Mesothelial cell of epicardium (in vitro differentiated cells): ENCODE measurements around the gene POGK. TPM values are rescaled to one million over a fixed set of nuclear protein-coding genes. Genes with fewer than 3 reads are reported as not detected.

Experiments used
- DNase-seq, 2 experiments: peaks; one replicate each; pipeline ENCODE4 v3.0.0; 2021; ENCODE audit warnings: low spot score in 2 of 2; ENCODE audit not compliant: unreplicated experiment in 2 of 2
- H3K27ac Mint-ChIP-seq: 2 replicates; pipeline ENCODE4 v1.8.0; 2021; ENCODE audit warnings: mixed read lengths
- H3K27me3 Mint-ChIP-seq: 2 replicates; pipeline ENCODE4 v1.8.0; 2021; ENCODE audit warnings: low read depth, mixed read lengths
- H3K36me3 Mint-ChIP-seq: 2 replicates; pipeline ENCODE4 v1.8.0; 2021; ENCODE audit warnings: mixed read lengths
- H3K4me1 Mint-ChIP-seq: 2 replicates; pipeline ENCODE4 v1.8.0; 2021; ENCODE audit warnings: mixed read lengths
- H3K4me3 Mint-ChIP-seq: 2 replicates; pipeline ENCODE4 v1.8.0; 2021; ENCODE audit warnings: mild to moderate bottlenecking, moderate library complexity, mixed read lengths
- H3K9me3 Mint-ChIP-seq: 2 replicates; pipeline ENCODE4 v1.8.0; 2021; ENCODE audit warnings: mixed read lengths
- CTCF ChIP-seq: fragments of 200-600 bp; sonication (generic); IDR thresholded peaks from one replicate; pipeline ENCODE4 v1.5.0; 2021; ENCODE audit warnings: antibody characterized with exemption; ENCODE audit not compliant: unreplicated experiment
- total RNA-seq: library from RNA; stranded (reverse); gene quantifications from 3 replicates; pipeline ENCODE4 v1.2.1, GENCODE V29; 2021

The POGK gene
- total RNA-seq, 1 donor from 2014 or later: 42.1 TPM

GRCh38 chr1:166905900-166906299 is 66.6 kb downstream of the POGK start:
- Mint-ChIP-seq H3K27me3 (peaks cover 8% of the 10 kb centered on the region), H3K27ac (peak overlapping the region; percentile 9), H3K4me3 (no peak overlapping the region)

More at GRCh38 chr1:166905900-166906299, 66.6 kb downstream of the POGK start:
- no peak for TF ChIP-seq CTCF
- DNase-seq: no peak
- Mint-ChIP-seq H3K4me1 (peaks cover 33% of the 10 kb centered on the region), H3K36me3 (no peaks in the 10 kb centered on the region), H3K9me3 (peaks cover 2% of the 10 kb centered on the region)

Other genes with a start within 250 kb of the POGK start
- 15.6 to 18.7 TPM (median 17.4 TPM) in 3 replicates for gene TADA1, start 36.8 kb downstream of the POGK start, total RNA-seq
- 1.1 to 1.5 TPM (median 1.1 TPM) in 3 replicates for gene ILDR2, start 136.1 kb downstream of the POGK start, total RNA-seq
- gene MAEL, start 149.8 kb downstream of the POGK start, total RNA-seq: not detected in 3 replicates